ENCODE data around the gene HNRNPC.
"Not testable (repeated sequence)": the region's sequence is repeated elsewhere in the genome, so short reads cannot be mapped to it uniquely, and the experiment has no call there.

Gene HNRNPC

DNA sequence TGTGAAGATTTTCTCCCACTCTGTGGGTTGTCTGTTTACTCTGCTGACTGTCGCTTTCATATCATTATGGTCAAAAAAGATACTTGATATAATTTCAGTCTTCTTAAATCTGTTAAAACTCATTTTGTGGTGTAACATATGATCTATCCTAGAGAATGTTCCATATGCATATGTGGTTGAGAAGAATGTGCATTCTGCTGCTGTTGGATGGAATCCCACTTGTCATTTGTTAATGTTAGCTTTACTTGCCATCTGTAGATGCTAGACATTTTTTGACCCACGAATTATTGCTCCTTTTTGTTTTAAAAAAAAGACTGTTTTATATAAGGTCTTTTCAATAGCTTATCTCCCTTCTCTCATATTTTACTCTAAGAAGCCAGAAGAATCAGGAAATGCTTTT is 87.1 kb downstream of the HNRNPC start:
- in situ Hi-C loops (cut with HindIII; ENCODE audit: low pct_unique_long_range_greater_than_20kb, low sequenced_read_pairs) = no loop called here
- DNase-seq (ENCODE audit: low read depth in 1 of 2, low spot score in 1 of 2) = no peak
- no peak for TF ChIP-seq JUND (IDR thresholded peaks at IDR 0.05; ENCODE audit: low read depth)

GRCh38 chr14:21171128-21171527 is 98.1 kb downstream of the HNRNPC start:
- in situ Hi-C loops (cut with HindIII; ENCODE audit: low pct_unique_long_range_greater_than_20kb, low sequenced_read_pairs) = no loop called here
- no peak for DNase-seq (ENCODE audit: low read depth in 1 of 2, low spot score in 1 of 2)
- TF ChIP-seq JUND (IDR thresholded peaks at IDR 0.05; ENCODE audit: low read depth) = no peak

DNA sequence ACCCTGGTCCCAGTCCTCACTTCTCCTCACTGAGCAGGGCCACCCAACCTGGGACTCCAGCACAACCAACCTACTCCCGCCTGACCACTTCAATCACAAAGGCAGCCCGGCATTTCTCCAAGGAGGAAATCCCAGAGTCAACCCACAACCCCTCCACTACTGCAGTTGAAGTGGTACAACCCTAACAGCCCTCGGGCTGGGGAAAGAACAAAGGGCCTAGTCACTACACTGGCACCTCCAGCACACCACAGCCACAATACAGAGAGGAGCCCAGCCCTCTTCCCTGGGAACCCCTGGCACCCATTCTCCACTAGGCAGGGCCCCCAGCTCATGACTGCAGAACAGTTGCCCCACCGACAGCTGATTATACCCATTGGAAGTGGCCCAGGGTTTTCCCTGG is 99.7 kb downstream of the HNRNPC start:
- DNase-seq (ENCODE audit: low read depth in 1 of 2, low spot score in 1 of 2) = no peak
- no peak for TF ChIP-seq JUND (IDR thresholded peaks at IDR 0.05; ENCODE audit: low read depth)
- in situ Hi-C loops (cut with HindIII; ENCODE audit: low pct_unique_long_range_greater_than_20kb, low sequenced_read_pairs) = no loop called here

GRCh38 chr14:21168055-21168454 is 101.2 kb downstream of the HNRNPC start:
- TF ChIP-seq JUND (IDR thresholded peaks at IDR 0.05; ENCODE audit: low read depth) = no peak
- DNase-seq (ENCODE audit: low read depth in 1 of 2, low spot score in 1 of 2) = no peak
- in situ Hi-C loops (cut with HindIII; ENCODE audit: low pct_unique_long_range_greater_than_20kb, low sequenced_read_pairs) = no loop called here

- in situ Hi-C loops (cut with HindIII; ENCODE audit: low pct_unique_long_range_greater_than_20kb, low sequenced_read_pairs); DNase-seq (ENCODE audit: low read depth in 1 of 2, low spot score in 1 of 2): not testable (repeated sequence)
Observed at GRCh38 chr14:21165670-21166069, 103.6 kb downstream of the HNRNPC start.

DNA sequence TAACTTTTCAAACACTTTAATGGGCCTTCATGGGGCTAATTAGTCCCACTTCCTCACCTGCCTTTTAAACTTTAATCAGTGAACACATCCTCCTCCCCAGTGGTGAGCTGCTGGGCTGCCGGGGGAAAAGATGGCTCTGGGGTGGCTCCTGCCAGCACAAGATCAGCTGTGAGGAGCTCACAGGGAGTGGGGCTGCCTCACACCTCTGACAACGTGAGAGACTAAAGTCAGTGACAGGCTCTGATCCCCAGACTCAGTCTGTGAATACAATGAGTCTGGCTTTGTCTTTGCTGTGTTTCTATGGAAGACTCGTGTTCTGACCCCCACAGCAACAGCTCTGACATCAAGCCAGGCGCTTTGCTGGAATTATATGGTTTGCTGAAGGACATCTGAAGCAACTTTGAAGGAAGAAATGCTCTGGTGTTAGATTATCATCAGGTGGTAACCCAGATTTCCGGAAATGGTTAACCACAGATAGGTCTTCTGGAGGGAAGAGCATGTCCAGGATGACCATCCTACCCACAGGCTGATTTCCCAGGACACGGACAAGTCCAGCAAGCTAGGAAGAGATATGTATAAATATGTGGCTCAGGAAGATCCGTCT is 104.1 kb downstream of the HNRNPC start:
- in situ Hi-C loops (cut with HindIII; ENCODE audit: low pct_unique_long_range_greater_than_20kb, low sequenced_read_pairs); DNase-seq (ENCODE audit: low read depth in 1 of 2, low spot score in 1 of 2): not testable (repeated sequence)

DNA sequence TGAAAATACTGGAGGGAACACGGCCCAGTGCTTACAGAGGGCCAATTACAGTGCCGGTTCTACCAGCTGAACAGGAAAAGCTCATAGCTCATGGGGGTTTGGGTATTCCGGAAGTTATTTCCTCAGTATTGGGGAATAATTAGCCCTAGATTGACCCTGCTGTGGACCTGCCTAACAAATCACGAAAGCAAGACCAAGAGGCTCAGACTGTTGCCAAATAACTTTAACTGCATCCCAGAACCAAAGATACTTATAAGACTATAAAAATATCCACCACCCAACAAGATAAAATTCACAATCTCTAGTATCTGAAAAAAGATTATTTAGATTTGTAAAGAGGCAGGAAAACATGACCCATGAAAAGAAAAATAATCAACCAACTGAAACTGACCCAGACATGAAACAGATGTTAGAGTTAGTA is 105.4 kb downstream of the HNRNPC start:
- TF ChIP-seq JUND (IDR thresholded peaks at IDR 0.05; ENCODE audit: low read depth) = no peak
- peak in 1 of 2 experiments; percentile 59 for DNase-seq (ENCODE audit: low read depth in 1 of 2, low spot score in 1 of 2)
- in situ Hi-C loops (cut with HindIII; ENCODE audit: low pct_unique_long_range_greater_than_20kb, low sequenced_read_pairs) = no loop called here

DNA sequence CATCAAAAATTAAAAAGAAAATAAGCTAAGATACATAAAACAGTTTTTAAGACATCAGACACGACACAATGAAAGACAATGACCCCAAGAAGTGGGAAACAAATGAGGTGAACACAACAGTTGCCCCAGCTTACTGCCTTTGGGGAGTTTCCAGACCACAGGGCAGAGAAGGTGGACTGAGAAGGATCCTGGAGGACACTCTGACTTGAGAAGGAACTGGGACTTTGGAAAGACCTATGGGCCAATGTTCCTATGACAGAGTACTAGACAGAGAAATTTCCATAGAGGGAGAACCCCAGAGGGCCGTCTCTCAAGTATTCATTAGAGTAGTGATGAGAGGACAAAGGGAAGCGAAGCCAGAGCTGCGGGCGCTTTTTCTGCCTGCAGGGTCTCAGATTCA is 107.2 kb downstream of the HNRNPC start:
- DNase-seq (ENCODE audit: low read depth in 1 of 2, low spot score in 1 of 2) = no peak
- in situ Hi-C loops (cut with HindIII; ENCODE audit: low pct_unique_long_range_greater_than_20kb, low sequenced_read_pairs) = no loop called here
- no peak for TF ChIP-seq JUND (IDR thresholded peaks at IDR 0.05; ENCODE audit: low read depth)

DNA sequence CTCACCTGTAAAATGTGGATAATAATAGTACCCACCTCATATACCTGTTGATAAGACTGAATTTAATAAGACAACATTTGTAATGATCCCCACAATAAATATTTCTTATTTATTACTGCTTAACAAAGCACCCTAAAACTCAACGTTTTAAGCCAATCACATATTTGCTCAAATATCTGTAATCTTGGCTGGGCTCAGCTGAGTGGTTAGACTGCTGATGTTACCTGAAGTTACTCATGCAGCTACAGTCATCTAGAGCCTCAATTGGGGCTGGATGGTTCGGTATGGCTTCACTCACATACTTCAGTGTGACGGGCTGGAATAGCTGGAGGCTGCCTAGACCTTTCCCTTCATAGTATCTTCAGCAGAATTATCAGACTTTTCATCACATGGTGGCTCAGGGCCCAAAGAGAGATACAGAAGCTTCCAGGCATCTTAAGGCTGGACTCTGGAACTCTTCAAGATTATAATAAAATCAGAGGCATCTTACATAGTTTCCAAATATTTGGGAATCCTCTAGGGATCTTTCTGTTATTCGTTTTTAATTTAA is 109.1 kb downstream of the HNRNPC start:
- TF ChIP-seq JUND (IDR thresholded peaks at IDR 0.05; ENCODE audit: low read depth) = no peak
- no peak for DNase-seq (ENCODE audit: low read depth in 1 of 2, low spot score in 1 of 2)
- in situ Hi-C loops (cut with HindIII; ENCODE audit: low pct_unique_long_range_greater_than_20kb, low sequenced_read_pairs) = no loop called here
